ENCODE results near the gene METTL23. TPM values are rescaled to one million over a fixed set of nuclear protein-coding genes. Genes with fewer than 3 reads are reported as not detected.

The METTL23 gene
- total and polyA plus RNA-seq, 2 donors (not counting 3 experiments of a cell fraction or from before 2014, with no cell fraction given), result 19.5 to 33.4 TPM

GRCh38 chr17:76678330-76678729 is 48.3 kb upstream of the METTL23 start:
- Histone ChIP-seq H2AFZ (ENCODE audit: low read depth, low read length) (no peak overlapping the region), H4K20me1 (replicated peaks; ENCODE audit: control insufficient read depth, extremely low read depth, insufficient read depth, low read length) (no peaks in the 10 kb centered on the region), H3K4me1 (ENCODE audit: control insufficient read depth, extremely low read depth, insufficient read depth, low read length) (no peaks in the 10 kb centered on the region), H3K9me3 (replicated peaks; ENCODE audit: control insufficient read depth, insufficient read depth, low read length) (no peaks in the 10 kb centered on the region), H3K27ac (ENCODE audit: insufficient read depth, low read depth, low read length) (no peak overlapping the region), H3K27me3 (ENCODE audit: control insufficient read depth in 2 of 2, insufficient read depth in 2 of 2, low read length in 2 of 2) (no peaks in the 10 kb centered on the region), H3K36me3 (ENCODE audit: control insufficient read depth in 2 of 2, extremely low read depth in 1 of 2, insufficient read depth in 2 of 2, low read length in 2 of 2) (peaks cover 0 to 2% of the 10 kb centered on the region in 2 experiments), H3K9ac (replicated peaks; ENCODE audit: extremely low read depth, insufficient read depth, low read length) (no peak overlapping the region), H3K9me1 (replicated peaks; ENCODE audit: control insufficient read depth, extremely low read depth, insufficient read depth, low read length) (no peaks in the 10 kb centered on the region), H3K79me2 (ENCODE audit: control insufficient read depth, insufficient read depth, low read length) (no peaks in the 10 kb centered on the region), H3K4me2 (ENCODE audit: insufficient read depth, low read length) (no peak overlapping the region), H3K4me3 (replicated peaks in 1 of 3; ENCODE audit: insufficient read depth in 1 of 3, low read depth in 1 of 3, low read length in 3 of 3) (no peak overlapping the region)
- POLR2A ChIA-PET, result no interaction called here
- no peak for DNase-seq (ENCODE audit: low read depth, low spot score)
- CTCF ChIA-PET, result interaction anchor here (0.9 kb wide), 1 partner anchor 53 kb away, joined by 3 read pairs; no protein-coding TSS in a partner anchor
- TF ChIP-seq POLR2A (IDR thresholded peaks at IDR 0.05; ENCODE audit: low read depth, low read length) (no peak), JUN (IDR thresholded peaks at IDR 0.05; ENCODE audit: borderline replicate concordance, insufficient read depth, insufficient read length, low read depth) (no peak), CTCF (IDR thresholded peaks at IDR 0.05; ENCODE audit: extremely low read depth in 1 of 2, insufficient read depth in 1 of 2, low read depth in 1 of 2, low read length in 2 of 2) (no peak), GATA2 (IDR thresholded peaks at IDR 0.05; ENCODE audit: insufficient read depth, insufficient read length, low read depth, low read length) (no peak), EZH2 (IDR thresholded peaks at IDR 0.05; ENCODE audit: borderline replicate concordance, low read depth, low read length, severe bottlenecking) (no peak), FOS (IDR thresholded peaks at IDR 0.05; ENCODE audit: borderline replicate concordance, insufficient read depth, low read length) (no peak), MYC (IDR thresholded peaks at IDR 0.05; ENCODE audit: low read depth, low read length) (no peak), POLR2AphosphoS5 (IDR thresholded peaks at IDR 0.05; ENCODE audit: insufficient read depth, low read depth, low read length) (no peak), MAX (IDR thresholded peaks at IDR 0.05; ENCODE audit: insufficient read depth, insufficient read length) (no peak)
- no peak for FAIRE-seq
- BruUV-seq (replicated peaks), result no TSS peak
- intact Hi-C loops (cut with micrococcal nuclease) (no loop called here), dilution Hi-C loops (cut with MboI; ENCODE audit: extremely low pct_ligation_motif_present, low sequenced_read_pairs) (no loop called here)

Measured in endothelial cell of umbilical vein (primary cell).